Stimulated activated CD8-positive, alpha-beta memory T cell treated with anti-CD3 and anti-CD28 coated beads, Interleukin-2, amount 100 ng/mL, for 1 hour (primary cell): Measurements from ENCODE around the gene AP4E1.
"Not testable (repeated sequence)": the region's sequence is repeated elsewhere in the genome, so short reads cannot be mapped to it uniquely, and the experiment has no call there.

Source experiments
- DNase-seq, 2 donors: peaks; one replicate each; pipeline ENCODE4 v3.0.0-alpha.2; 2020; ENCODE audit warnings: low read depth in 2 of 2

Gene AP4E1

DNA sequence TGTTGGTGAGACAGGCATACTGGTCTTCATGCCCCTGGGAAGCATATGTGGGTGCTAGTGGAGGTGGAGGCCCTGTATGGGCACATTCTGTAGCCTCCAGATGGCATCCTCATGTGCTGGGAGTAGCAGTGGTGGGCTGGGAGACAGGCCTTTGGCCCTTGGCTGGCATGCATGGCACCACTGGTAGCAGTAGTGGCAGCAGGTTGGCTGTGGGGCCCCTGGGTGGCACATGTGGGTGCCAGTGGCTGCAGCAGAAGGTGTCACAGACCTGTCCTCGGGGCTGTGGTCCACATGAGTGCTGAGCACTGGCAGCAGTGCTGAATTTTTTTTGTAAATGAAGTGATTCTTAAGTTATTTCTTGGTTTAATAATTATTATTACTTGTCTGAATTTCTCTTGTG, 115.0 kb downstream of the AP4E1 start:
- DNase-seq: no peak

- DNase-seq: no peak
Measured at GRCh38 chr15:51024735-51025453, 116.4 kb downstream of the AP4E1 start.

- DNase-seq: no peak
Measured at GRCh38 chr15:51025454-51025846, 117.0 kb downstream of the AP4E1 start.

DNA sequence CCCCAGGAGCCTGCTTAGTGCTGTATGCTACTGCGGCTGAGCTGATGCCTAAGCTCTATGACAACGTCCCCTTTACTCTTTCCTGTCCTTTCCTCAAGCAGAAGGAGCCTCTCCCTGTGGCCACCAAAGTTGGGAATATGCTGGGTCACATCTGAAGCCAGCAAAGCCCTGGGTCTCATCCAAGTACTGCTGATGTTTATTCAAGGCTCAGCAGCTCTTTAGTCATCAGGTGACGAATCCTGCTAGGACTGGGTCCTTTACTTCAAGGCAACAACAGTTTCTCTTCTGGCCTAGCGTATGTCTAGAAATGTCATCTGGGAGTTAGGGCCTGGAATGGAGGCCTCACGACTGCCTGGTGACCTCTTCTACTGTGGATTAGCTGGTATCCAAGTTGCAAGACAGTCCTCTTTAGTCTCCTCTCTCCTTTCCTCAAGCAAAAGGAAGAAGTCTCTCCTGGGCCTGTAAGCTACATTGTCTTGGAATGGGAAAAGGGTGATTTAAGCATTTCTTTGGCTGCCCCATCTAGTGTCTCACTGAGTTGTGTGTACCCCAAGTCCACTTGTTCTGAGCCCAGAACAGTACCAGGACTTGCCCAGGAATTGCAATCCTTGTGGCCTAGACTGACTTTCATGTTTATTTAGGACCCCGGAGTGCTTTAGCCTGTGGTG, 122.3 kb downstream of the AP4E1 start:
- DNase-seq: no peak

DNA sequence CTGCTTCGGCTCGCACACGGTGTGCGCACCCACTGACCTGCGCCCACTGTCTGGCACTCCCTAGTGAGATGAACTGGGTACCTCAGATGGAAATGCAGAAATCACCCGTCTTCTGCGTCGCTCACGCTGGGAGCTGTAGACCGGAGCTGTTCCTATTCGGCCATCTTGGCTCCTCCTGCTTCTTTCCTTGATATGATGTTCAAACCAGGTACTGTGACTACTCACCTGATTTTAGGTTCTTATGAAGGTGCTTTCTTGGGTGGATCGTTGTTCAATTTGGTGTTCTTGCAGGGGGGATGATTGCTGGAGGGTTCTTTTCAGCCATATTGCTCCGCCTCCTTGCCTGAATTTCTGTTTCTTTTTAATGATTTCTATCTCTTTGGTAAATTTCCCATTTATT, 129.0 kb downstream of the AP4E1 start:
- not testable (repeated sequence) for DNase-seq

DNA sequence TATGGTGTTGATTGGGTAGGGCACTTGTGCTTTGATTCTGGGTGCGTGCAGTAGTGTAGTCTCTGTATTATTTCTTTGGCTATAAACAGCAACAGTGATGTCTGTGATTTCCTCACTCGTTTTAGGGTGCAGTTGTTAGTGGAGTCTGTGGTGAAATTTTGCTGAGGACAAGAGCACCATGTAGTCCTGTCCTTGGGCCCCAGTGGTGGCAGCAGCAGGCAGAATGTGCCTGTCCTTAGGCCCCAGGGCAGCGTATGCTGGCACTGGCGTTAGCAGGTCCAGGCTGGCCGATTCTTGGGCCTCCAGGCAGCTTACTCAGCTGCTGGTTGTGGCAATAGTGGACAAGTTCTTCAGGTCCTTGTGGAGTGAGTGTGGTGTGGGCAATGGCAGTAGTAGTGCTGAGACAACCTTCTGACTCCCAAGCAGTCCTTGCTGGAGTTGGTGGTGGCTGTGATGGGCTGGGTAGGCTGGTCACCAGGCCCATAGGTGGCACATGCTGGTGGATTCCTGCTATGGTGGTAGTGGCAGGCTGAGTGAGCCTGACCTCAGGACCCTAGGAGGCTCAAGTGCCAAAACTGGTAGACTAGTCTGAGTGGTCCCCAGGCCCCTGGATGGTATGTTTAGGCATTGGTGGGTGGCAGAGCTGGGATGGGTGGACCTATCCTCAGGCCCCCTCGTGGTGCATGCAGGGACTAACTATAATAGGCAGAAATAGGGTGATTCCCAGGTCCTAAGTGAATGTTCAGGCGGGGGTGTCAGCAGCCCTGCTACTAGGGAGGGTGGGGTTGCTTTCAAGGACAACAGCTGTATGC, 129.9 kb downstream of the AP4E1 start:
- no peak for DNase-seq

DNA sequence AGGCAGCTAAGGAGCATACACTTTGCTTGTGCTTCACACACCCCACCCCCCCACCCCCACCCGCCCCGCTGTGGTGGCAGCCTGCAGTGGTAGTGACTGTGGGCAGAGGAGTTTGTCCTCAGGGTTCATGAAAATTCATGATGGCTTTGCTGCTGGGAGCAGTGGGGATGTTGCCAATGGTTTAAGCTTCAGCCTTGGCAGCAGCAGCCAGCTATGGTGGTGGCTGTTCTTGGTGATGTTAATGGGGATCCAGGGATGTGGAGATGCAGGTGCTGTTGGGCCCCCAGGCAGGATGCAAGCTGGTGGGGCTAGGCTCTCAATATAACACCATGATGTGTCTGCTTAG, 130.5 kb downstream of the AP4E1 start:
- DNase-seq: no peak

DNA sequence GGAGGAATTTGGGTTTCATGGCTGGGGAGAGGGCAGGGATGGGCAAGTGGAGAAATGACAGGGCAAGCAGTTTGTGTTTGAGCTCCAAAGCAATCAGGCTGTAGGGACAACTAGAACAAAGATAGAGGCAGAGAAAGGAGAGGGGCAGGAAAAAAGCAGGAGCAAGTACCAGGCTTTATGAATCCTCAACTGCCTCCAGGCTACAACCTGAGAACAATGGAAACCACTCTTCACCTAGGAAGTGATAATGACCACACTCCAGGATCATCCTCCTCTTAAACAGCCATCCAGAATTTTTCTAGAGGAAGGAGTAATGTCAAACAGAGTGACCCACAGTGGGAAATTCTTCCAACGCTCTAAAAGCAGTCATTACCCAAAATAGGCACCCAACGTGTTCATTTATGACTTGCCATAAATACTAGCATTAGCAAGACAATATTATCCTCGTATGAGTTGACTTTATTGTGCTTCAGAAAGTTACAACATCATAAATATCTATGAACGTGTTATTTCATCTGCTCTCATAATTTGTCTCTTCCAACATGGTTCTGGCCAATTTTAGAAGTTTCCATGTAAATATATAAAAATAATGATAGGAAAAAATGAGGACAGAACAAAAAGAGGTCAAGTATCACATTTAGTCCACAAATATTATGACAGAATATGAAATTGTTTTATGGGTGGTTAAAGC, 135.7 kb downstream of the AP4E1 start:
- no peak for DNase-seq

DNA sequence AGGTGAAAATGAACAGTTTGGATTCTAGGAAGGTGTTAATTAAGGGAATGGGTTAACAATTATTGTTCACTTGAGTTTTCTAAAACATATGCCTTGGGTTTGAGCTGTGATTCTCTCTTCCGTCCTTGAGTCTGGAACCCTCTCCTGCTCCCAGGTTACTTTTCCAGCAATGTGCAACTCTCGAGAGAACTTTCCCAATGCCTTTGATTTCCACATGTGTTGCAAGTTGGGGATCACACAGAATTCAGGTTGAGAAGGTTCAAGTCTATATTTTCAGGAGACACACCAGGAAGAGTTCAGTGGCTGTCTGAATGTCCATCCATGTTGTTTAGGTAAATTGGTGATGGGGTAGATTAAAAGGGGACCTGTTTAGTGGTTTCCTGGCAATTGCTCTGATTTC, 137.5 kb downstream of the AP4E1 start:
- no peak for DNase-seq

- DNase-seq: no peak
Measured at GRCh38 chr15:51046799-51047449, 138.4 kb downstream of the AP4E1 start.

DNA sequence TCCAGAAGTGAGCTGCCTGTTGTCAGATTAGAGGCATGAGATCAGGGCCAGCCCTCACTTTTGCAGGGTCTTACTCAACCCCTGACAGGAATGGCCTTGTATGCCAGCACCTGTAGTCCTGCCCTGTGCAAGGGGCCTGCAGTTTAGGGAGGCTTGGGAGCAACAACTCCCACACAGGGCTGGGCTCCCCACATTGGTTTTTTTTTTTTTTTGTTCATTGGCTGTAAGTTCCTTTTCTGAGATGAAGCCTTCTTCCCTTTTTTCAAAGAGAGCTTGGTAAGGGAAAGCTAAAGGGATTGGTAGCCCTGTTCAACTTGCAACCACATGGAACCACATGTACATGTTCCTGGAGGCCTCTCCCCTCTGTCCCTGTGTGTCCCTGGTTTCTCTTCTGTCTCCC, 139.8 kb downstream of the AP4E1 start:
- no peak for DNase-seq

GRCh38 chr15:51049081-51049480, 140.6 kb downstream of the AP4E1 start:
- no peak for DNase-seq

DNA sequence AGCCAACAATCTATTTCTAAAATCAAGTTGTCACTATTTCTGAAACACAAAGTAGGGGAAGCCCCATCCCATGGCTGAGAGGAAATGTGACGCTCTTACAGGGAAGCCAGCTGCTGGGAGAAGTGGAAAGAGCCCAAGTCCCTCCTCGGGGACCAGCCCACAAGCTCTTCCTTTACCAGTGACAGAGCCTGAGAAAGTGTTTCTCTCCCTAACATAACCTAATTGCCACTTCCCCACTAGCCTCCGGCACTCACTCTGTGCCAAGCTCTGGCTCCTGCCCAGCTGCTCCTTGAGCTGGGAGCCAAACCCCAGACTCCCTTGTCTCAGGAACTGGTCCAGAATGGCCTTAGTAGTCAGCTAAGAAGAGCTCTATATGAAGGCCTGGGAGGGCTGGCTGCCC, 143.3 kb downstream of the AP4E1 start:
- DNase-seq: no peak

GRCh38 chr15:51053571-51053970, 145.1 kb downstream of the AP4E1 start:
- DNase-seq: no peak

GRCh38 chr15:51054535-51054934, 146.1 kb downstream of the AP4E1 start:
- no peak for DNase-seq
